Smooth muscle cell of the brain vasculature (primary cell): ENCODE results near the gene USP34.
"Not testable (repeated sequence)": the region's sequence is repeated elsewhere in the genome, so short reads cannot be mapped to it uniquely, and the experiment has no call there.

Source experiments
- DNase-seq: peaks from one replicate; pipeline ENCODE4 v3.0.0-alpha.2; 2012; ENCODE audit warnings: low read depth, low spot score

USP34 gene

GRCh38 chr2:61193670-61194561 is 277.0 kb downstream of the USP34 start:
- no peak for DNase-seq

DNA sequence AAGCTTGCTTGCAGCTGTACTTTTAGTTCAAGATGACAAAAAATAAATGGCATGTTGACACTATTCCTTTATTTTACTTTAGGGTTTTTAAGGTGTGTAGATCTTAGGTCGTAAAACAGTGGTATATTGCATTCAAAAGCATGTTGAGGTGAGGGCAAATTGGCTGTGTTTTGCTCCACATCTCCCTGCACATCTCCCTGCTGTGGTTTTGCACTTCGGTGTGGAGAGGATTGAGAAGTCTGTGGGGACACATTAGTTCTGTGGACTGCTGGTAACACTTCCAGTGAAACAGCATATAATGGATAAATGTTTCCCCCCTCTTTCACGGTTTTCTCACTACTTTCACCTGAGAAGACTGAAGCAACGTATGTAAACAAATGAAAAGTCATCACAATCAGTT is 283.8 kb downstream of the USP34 start:
- no peak for DNase-seq

GRCh38 chr2:61185231-61185728 is 285.6 kb downstream of the USP34 start:
- DNase-seq: no peak

DNA sequence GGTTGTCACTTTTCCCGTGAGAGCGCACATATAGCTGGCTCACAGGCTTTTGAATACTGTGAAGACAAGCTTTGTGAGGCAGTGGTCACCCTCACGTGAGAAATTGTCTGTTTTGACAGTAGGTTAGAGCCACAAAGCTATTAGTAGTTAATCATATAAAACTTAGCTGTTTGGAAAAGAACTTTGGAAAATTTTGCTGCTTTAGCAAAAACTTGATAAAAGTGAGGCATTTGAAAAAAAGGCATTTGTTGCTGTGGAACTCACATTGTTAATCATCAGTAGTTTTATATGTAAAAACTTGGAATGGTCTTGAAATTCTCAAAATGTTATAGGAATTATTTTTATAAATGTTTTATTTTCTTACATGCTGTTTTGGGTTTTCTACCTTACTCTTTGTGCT is 286.6 kb downstream of the USP34 start:
- DNase-seq: no peak

- DNase-seq: no peak
Measured at GRCh38 chr2:61183795-61184194, 287.1 kb downstream of the USP34 start.

- no peak for DNase-seq
Measured at GRCh38 chr2:61182059-61182383, 288.9 kb downstream of the USP34 start.

- DNase-seq: no peak
Measured at GRCh38 chr2:61181382-61182058, 289.4 kb downstream of the USP34 start.

GRCh38 chr2:61180686-61181085 is 290.2 kb downstream of the USP34 start:
- DNase-seq: no peak

GRCh38 chr2:61179701-61180639 is 290.9 kb downstream of the USP34 start:
- DNase-seq: no peak

DNA sequence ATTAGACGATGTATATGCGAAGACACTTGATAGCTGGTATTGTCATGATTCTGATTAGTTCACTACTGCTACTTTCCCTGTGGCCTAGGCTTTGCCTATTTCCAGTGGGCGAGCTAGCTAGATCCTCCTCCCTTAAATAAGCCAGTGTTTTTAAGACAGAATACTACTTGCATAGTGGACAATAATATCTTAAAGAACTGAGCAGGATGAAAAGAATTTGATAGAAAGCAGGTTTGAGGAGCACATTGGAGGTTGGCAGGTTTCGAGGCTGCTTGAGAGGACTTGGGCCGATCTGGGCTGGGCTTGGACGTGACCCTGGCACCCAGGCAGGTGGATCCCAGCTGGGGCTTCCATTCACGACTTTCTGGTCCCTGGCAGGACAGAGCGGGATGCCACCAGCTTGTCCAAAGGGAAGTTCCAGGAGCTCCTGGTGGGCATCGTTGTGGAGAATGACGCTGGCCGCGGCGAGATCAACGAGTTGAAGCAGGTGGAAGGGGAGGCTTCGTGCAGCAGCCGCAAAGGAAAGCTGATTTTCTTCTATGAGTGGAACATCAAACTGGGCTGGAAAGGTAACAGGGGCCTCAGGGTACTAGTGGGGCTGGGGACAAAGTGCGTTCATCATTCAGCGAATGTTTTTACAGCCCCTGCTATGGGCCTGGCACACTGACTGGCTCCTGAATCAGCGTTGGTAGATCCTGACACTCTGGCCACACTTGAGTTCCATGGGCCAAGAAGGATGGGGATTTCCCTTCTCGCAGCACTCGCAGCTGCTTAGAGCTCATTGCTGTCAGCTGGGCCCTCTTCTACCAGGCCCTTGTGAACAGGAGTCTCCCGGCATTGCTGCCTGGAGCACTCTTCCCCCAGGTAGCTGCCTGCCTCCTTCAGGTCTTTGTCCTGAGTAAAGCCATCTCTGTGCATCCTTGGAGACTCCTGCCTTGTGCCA is 292.0 kb downstream of the USP34 start:
- DNase-seq: no peak

DNA sequence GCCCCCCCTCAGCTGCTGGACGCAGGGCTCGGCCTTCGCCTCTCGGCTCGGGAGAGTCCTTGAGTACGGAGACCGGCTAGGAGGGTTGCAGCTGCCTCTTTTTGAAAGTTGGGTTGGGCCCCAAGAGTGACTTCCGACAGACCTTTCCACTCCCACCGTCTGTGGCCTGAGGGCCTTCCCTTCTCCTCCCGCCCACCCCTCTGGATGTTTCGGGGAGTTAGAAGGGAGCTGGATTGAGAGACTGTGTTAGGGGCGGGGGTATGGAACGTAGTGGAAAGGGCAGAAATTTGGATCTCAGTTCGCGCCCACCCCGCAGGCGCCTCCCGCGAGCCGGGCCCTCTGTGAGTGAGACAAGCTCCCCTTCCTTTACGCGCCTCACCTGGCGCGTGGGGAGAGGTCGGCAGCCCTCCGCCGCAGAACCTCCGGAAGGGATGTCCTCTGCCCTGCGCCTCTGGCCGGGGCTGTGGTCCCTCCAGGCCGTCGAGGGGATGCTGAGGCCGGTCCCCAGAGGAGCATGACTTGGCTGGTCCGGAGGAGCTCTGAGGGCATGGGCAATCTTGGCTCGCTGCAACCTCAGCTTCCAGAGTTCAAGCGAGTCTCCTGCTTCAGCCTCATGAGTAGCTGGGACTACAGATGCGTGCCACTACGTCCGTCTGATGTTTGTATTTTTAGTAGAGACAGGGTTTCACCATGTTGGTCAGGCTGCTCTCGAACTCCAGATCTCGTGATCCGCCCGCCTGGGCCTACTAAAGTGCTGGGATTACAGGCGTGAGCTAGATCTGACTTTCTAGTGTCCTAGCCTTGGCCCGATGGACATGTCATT is 292.9 kb downstream of the USP34 start:
- no peak for DNase-seq

- DNase-seq: peak; percentile 79
Measured at GRCh38 chr2:61176755-61177726, 293.8 kb downstream of the USP34 start.

- DNase-seq: no peak
Measured at GRCh38 chr2:61175036-61175435, 295.9 kb downstream of the USP34 start.

DNA sequence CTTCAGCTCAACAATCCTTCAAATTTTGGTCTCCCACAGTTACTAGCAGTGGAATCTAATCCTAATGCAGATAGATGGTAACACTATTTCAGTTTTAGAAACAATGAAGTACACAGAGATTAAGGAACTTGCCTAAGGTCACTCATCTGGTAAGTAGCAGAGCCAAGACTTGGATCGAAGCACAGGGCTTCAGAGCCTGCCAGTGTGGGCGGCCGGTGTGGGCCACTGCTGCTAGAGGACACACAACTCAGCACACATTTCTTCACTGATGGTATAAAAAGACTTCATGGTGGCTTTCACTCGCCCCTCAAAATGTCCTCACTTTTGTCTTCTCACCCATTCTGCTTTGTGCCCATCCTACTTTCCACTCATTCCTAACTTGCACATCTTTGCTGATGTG is 297.8 kb downstream of the USP34 start:
- DNase-seq: no peak

GRCh38 chr2:61172671-61173070 is 298.2 kb downstream of the USP34 start:
- DNase-seq: no peak

DNA sequence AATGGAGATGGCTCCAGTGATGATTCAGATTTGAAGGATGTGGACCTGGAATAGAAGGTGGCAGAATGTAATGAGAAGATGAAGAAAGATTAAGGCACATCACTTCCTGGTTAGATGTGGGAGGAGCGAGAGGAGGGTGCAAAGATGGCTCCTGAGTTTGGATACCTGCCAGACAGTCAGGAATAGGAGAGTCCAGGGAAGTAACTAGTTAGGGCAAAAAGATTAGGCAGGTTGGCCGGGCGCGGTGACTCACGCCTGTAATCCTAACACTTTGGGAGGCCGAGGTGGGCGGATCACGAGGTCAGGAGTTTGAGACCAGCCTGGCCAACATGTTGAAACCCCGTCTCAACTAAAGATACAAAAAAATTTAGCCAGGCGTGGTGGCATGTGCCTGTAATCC is 303.3 kb downstream of the USP34 start:
- no peak for DNase-seq

GRCh38 chr2:61165946-61166345 is 304.9 kb downstream of the USP34 start:
- no peak for DNase-seq

- not testable (repeated sequence) for DNase-seq
Measured at GRCh38 chr2:61165082-61165481, 305.8 kb downstream of the USP34 start.

- no peak for DNase-seq
Measured at GRCh38 chr2:61162721-61163120, 308.2 kb downstream of the USP34 start.
